HG03558 (cell line): ENCODE results near the gene CARD6.
"Not testable (repeated sequence)": the region's sequence is repeated elsewhere in the genome, so short reads cannot be mapped to it uniquely, and the experiment has no call there.

ENCODE experiments used
- ATAC-seq: cut with Tn5 transposase; IDR thresholded peaks from one replicate; pipeline ENCODE4 v1.9.1; 2021; ENCODE audit warnings: moderate number of reproducible peaks; ENCODE audit not compliant: unreplicated experiment; ENCODE audit errors: extremely low read depth

Gene CARD6

GRCh38 chr5:40828021-40828631, 13.0 kb upstream of the CARD6 start:
- no peak for ATAC-seq

- no peak for ATAC-seq
Measured at GRCh38 chr5:40828690-40829661, 12.2 kb upstream of the CARD6 start.

GRCh38 chr5:40829748-40830533, 11.2 kb upstream of the CARD6 start:
- no peak for ATAC-seq

GRCh38 chr5:40831346-40832210, 9.6 kb upstream of the CARD6 start:
- ATAC-seq, result peak; percentile 23

DNA sequence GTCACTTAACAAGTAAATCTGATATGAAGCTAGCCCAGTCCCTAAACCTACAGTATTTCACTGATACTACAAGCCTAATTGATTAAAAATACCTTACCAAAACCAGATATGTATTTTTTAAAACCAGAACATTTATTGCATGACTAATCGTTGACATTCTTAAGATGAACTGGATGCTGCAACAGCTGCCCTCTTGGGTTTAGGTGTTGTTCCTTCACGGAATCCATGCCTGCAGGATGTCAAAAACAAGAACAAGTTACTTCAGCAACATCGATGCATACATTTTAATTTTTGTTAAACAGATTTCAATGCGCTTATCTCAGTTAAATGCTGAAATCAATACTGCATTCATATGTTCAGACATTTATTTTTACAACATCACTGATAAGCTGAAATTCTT, 8.8 kb upstream of the CARD6 start:
- no peak for ATAC-seq

- no peak for ATAC-seq
Measured at GRCh38 chr5:40833712-40834229, 7.4 kb upstream of the CARD6 start.

DNA sequence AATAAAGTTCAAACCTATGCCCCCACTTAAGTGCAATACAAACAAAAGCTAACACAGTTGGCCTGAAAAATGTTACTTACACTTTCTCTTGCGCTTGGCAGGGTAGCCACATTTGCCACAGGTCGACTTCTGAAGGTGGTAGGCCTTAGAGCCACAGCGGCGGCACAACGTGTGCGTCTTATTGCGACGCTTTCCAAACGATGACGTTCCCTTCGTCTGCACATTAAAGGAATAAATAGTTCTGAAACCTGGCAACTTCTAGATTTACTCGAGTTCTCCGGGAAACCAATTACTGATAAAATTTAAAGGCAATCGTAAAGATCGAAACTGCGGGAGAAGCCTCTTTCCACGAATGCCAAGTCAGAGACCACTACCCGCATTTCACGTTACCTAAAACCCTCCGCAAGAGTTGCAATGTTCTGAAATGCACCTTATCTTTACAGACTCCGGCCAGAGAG, 6.7 kb upstream of the CARD6 start:
- ATAC-seq, result no peak

- ATAC-seq, result peak; percentile 93
Measured at GRCh38 chr5:40834849-40835787, 6.0 kb upstream of the CARD6 start, which contains the start of gene RPL37. Gene RPL37 (minus strand): TSS chr5:40835222. CDS start chr5:40835185, 37 bp downstream.

- ATAC-seq, result no peak
Measured at GRCh38 chr5:40838086-40838485, 3.1 kb upstream of the CARD6 start.

DNA sequence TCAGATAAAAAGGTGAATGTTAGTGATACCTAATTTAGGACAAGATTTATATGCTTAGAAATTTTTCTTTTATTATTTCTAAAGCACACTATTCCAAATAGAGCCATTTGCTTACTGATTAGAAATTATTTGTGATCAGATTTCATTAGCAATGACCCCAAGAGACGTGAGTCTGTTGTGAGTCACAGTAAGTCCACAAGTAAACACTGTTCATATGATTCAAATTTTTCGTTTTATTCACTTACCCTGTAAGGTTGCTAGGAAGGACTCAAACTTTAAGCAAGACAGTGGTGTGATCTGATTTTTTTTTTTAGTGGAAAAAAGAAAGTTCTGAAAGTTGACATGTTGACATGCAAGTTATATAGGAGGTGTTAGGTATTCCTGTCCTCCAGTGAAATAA, 1.2 kb downstream of the CARD6 start:
- no peak for ATAC-seq

- ATAC-seq, result no peak
Measured at GRCh38 chr5:40844565-40844964, 3.4 kb downstream of the CARD6 start.

GRCh38 chr5:40846371-40846770, 5.2 kb downstream of the CARD6 start:
- no peak for ATAC-seq

- ATAC-seq, result no peak
Measured at GRCh38 chr5:40847525-40847924, 6.4 kb downstream of the CARD6 start.

GRCh38 chr5:40853632-40854192, 12.5 kb downstream of the CARD6 start:
- no peak for ATAC-seq

DNA sequence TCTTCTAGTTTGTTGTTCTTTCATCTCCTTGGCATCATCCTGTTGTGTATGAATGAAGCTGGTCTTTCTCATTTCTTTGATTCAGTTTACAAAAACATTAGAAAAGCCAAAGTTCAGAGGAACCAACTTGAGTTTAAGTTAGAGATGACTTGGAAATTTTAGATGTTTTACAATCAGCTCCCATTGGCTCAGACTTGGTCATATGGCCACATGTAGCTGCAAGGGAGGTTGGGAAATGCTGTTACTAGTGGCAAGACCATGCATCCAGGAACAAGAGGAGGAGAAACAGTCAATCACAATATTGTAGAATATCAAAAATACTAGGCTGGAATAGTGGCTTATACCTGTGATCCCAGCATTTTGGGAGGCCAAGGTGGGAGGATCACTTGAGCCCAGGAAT, 19.5 kb downstream of the CARD6 start:
- ATAC-seq, result no peak

- not testable (repeated sequence) for ATAC-seq
Measured at GRCh38 chr5:40865004-40865403, 23.8 kb downstream of the CARD6 start.

DNA sequence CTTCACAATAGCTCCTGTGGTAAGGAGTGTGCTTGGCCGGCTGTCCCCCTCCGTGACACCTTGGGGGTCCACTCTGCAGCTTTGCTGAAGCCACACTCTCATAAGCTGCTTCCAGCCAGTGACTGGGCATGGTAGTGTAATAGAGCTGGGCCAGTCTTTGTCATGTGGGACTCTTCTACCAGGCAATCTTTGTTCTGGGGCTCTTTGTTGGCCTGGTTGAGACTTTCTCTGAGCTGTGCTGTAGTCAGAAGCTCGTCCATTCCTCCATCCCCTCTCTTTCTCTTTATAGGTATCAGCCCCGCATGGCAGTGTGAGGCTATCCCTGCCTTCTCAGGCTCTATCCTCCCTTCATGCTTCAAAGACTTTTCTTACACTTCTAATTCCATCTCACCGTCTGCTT, 25.7 kb downstream of the CARD6 start:
- no peak for ATAC-seq

- ATAC-seq, result no peak
Measured at GRCh38 chr5:40869384-40869783, 28.2 kb downstream of the CARD6 start.
